CMK (cell line): ENCODE measurements around the gene SLCO4A1.

ENCODE experiments used
- DNase-seq: peaks from one replicate; pipeline ENCODE4 v3.0.0-alpha.2; 2010; ENCODE audit warnings: low read depth

Gene SLCO4A1

GRCh38 chr20:62642051-62642665 lies at the start of gene SLCO4A1:
TSS of gene SLCO4A1 (plus strand) at chr20:62642503. CDS start at chr20:62656455, 13,952 bp downstream.
- peak; percentile 76 for DNase-seq

GRCh38 chr20:62592506-62593177 lies 49.7 kb upstream of the SLCO4A1 start:
- DNase-seq = no peak

- DNase-seq = no peak
These were observed 48.7 kb upstream of the SLCO4A1 start for GRCh38 chr20:62593616-62594015.

- DNase-seq = no peak
These were observed 47.2 kb upstream of the SLCO4A1 start for GRCh38 chr20:62595069-62595468.

- no peak for DNase-seq
These were observed 46.8 kb upstream of the SLCO4A1 start for GRCh38 chr20:62595491-62595890.

- no peak for DNase-seq
These were observed 45.8 kb upstream of the SLCO4A1 start for GRCh38 chr20:62596486-62596885.

GRCh38 chr20:62596921-62597320 lies 45.4 kb upstream of the SLCO4A1 start:
- DNase-seq = no peak

GRCh38 chr20:62597416-62598115 lies 44.7 kb upstream of the SLCO4A1 start:
- no peak for DNase-seq

GRCh38 chr20:62598761-62599194 lies 43.5 kb upstream of the SLCO4A1 start:
- peak; percentile 86 for DNase-seq

GRCh38 chr20:62599216-62600110 lies 42.8 kb upstream of the SLCO4A1 start:
- DNase-seq = no peak

GRCh38 chr20:62601172-62601571 lies 41.1 kb upstream of the SLCO4A1 start:
- no peak for DNase-seq

- no peak for DNase-seq
These were observed 40.6 kb upstream of the SLCO4A1 start for GRCh38 chr20:62601714-62602113.

GRCh38 chr20:62602550-62602949 lies 39.8 kb upstream of the SLCO4A1 start:
- peak; percentile 67 for DNase-seq

- DNase-seq = peak; percentile 93
These were observed 39.0 kb upstream of the SLCO4A1 start for GRCh38 chr20:62603021-62603906.

GRCh38 chr20:62603907-62604785 lies 38.2 kb upstream of the SLCO4A1 start:
- no peak for DNase-seq

GRCh38 chr20:62604796-62605195 lies 37.5 kb upstream of the SLCO4A1 start:
- DNase-seq = no peak

- DNase-seq = no peak
These were observed 36.9 kb upstream of the SLCO4A1 start for GRCh38 chr20:62605236-62605943.

GRCh38 chr20:62606016-62606415 lies 36.3 kb upstream of the SLCO4A1 start:
- DNase-seq = no peak

GRCh38 chr20:62606551-62607201 lies 35.6 kb upstream of the SLCO4A1 start:
- DNase-seq = no peak
